ENCODE results near the gene TNFRSF19. TPM values are rescaled to one million over a fixed set of nuclear protein-coding genes. Genes with fewer than 3 reads are reported as not detected.

Gene TNFRSF19
- total RNA-seq, 1 experiment from 2014 or later: 0.24 TPM

GRCh38 chr13:23672616-23673015 lies 102.4 kb downstream of the TNFRSF19 start:
- H4K20me1 ChIP-seq (ENCODE audit: insufficient read depth): no peaks in the 10 kb centered on the region
- TF ChIP-seq EZH2 (IDR thresholded peaks at IDR 0.05; ENCODE audit: low read depth): no peak
- TF ChIP-seq, protein P1, sequence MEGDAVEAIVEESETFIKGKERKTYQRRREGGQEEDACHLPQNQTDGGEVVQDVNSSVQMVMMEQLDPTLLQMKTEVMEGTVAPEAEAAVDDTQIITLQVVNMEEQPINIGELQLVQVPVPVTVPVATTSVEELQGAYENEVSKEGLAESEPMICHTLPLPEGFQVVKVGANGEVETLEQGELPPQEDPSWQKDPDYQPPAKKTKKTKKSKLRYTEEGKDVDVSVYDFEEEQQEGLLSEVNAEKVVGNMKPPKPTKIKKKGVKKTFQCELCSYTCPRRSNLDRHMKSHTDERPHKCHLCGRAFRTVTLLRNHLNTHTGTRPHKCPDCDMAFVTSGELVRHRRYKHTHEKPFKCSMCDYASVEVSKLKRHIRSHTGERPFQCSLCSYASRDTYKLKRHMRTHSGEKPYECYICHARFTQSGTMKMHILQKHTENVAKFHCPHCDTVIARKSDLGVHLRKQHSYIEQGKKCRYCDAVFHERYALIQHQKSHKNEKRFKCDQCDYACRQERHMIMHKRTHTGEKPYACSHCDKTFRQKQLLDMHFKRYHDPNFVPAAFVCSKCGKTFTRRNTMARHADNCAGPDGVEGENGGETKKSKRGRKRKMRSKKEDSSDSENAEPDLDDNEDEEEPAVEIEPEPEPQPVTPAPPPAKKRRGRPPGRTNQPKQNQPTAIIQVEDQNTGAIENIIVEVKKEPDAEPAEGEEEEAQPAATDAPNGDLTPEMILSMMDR (conservative IDR thresholded peaks at IDR 0.05): no peak
- H3K27ac ChIP-seq: no peak overlapping the region
- no peaks in the 10 kb centered on the region for H3K79me2 ChIP-seq (ENCODE audit: low read depth)
- H3K4me3 ChIP-seq: no peak overlapping the region
- no peaks in the 10 kb centered on the region for H3K36me3 ChIP-seq (ENCODE audit: low read depth)
- peaks cover 12% of the 10 kb centered on the region; the same call in 1 of the 2 replicates for H3K4me1 ChIP-seq (replicated peaks; ENCODE audit: insufficient read depth)
- no peaks in the 10 kb centered on the region for H3K27me3 ChIP-seq (ENCODE audit: insufficient read depth, low read depth)
- no peaks in the 10 kb centered on the region for H3K9me2 ChIP-seq (ENCODE audit: insufficient read depth)
- H2AFZ ChIP-seq: no peak overlapping the region
- H3F3A ChIP-seq (ENCODE audit: insufficient read depth, low read depth): no peaks in the 10 kb centered on the region
- no peak for DNase-seq
- intact Hi-C loops (cut with micrococcal nuclease; ENCODE audit: unreplicated experiment): no loop called here
- no peak overlapping the region for H3K4me2 ChIP-seq
- ChIA-PET CTCF (no interaction called here), POLR2A (ENCODE audit: unreplicated experiment) (no interaction called here)
- no peaks in the 10 kb centered on the region for H3K9me3 ChIP-seq (ENCODE audit: insufficient read depth, low read depth)
- no TSS peak for BruUV-seq (replicated peaks)

GRCh38 chr13:23673354-23673753 lies 103.1 kb downstream of the TNFRSF19 start:
- no peak for DNase-seq
- H4K20me1 ChIP-seq (ENCODE audit: insufficient read depth): no peaks in the 10 kb centered on the region
- no peak for TF ChIP-seq EZH2 (IDR thresholded peaks at IDR 0.05; ENCODE audit: low read depth)
- TF ChIP-seq, protein P1 (conservative IDR thresholded peaks at IDR 0.05): no peak
- no peaks in the 10 kb centered on the region for H3K27me3 ChIP-seq (ENCODE audit: insufficient read depth, low read depth)
- H3K79me2 ChIP-seq (ENCODE audit: low read depth): no peaks in the 10 kb centered on the region
- H3K9me2 ChIP-seq (ENCODE audit: insufficient read depth): no peaks in the 10 kb centered on the region
- H3K4me1 ChIP-seq (replicated peaks; ENCODE audit: insufficient read depth): peaks cover 12% of the 10 kb centered on the region; the same call in 1 of the 2 replicates
- H2AFZ ChIP-seq: no peak overlapping the region
- ChIA-PET CTCF (no interaction called here), POLR2A (ENCODE audit: unreplicated experiment) (no interaction called here)
- no peak overlapping the region for H3K4me2 ChIP-seq
- H3K9me3 ChIP-seq (ENCODE audit: insufficient read depth, low read depth): no peaks in the 10 kb centered on the region
- H3K27ac ChIP-seq: no peak overlapping the region
- no peak overlapping the region for H3K4me3 ChIP-seq
- no peaks in the 10 kb centered on the region for H3K36me3 ChIP-seq (ENCODE audit: low read depth)
- intact Hi-C loops (cut with micrococcal nuclease; ENCODE audit: unreplicated experiment): no loop called here
- BruUV-seq (replicated peaks): no TSS peak
- H3F3A ChIP-seq (ENCODE audit: insufficient read depth, low read depth): no peaks in the 10 kb centered on the region

DNA sequence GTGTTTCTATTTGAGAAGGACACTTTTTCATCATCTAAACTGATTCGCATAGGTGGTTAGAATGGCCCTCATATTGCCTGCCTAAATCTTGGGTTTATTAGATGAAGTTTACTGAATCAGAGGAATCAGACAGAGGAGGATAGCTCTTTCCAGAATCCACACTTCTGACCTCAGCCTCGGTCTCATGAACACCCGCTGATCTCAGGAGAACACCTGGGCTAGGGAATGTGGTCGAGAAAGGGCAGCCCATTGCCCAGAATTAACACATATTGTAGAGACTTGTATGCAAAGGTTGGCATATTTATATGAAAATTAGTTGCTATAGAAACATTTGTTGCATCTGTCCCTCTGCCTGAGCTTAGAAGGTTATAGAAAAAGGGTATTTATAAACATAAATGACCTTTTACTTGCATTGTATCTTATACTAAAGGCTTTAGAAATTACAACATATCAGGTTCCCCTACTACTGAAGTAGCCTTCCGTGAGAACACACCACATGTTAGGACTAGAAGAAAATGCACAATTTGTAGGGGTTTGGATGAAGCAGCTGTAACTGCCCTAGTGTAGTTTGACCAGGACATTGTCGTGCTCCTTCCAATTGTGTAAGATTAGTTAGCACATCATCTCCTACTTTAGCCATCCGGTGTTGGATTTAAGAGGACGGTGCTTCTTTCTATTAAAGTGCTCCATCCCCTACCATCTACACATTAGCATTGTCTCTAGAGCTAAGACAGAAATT lies 103.8 kb downstream of the TNFRSF19 start:
- no peaks in the 10 kb centered on the region for H3K36me3 ChIP-seq (ENCODE audit: low read depth)
- H3K4me1 ChIP-seq (replicated peaks; ENCODE audit: insufficient read depth): peaks cover 12% of the 10 kb centered on the region; the same call in 1 of the 2 replicates
- no peaks in the 10 kb centered on the region for H3K79me2 ChIP-seq (ENCODE audit: low read depth)
- no peaks in the 10 kb centered on the region for H4K20me1 ChIP-seq (ENCODE audit: insufficient read depth)
- POLR2A ChIA-PET (ENCODE audit: unreplicated experiment): no interaction called here
- no TSS peak for BruUV-seq (replicated peaks)
- no peaks in the 10 kb centered on the region for H3K9me3 ChIP-seq (ENCODE audit: insufficient read depth, low read depth)
- H3K27ac ChIP-seq: no peak overlapping the region
- H3K4me3 ChIP-seq: no peak overlapping the region
- no peak overlapping the region for H3K4me2 ChIP-seq
- H3F3A ChIP-seq (ENCODE audit: insufficient read depth, low read depth): no peaks in the 10 kb centered on the region
- H2AFZ ChIP-seq: no peak overlapping the region
- intact Hi-C loops (cut with micrococcal nuclease; ENCODE audit: unreplicated experiment): no loop called here
- no peaks in the 10 kb centered on the region for H3K9me2 ChIP-seq (ENCODE audit: insufficient read depth)
- no peaks in the 10 kb centered on the region for H3K27me3 ChIP-seq (ENCODE audit: insufficient read depth, low read depth)
- DNase-seq: no peak
- TF ChIP-seq, protein P1 (conservative IDR thresholded peaks at IDR 0.05): no peak
- TF ChIP-seq EZH2 (IDR thresholded peaks at IDR 0.05; ENCODE audit: low read depth): no peak
- CTCF ChIA-PET: no interaction called here

Data from PC-9 (cell line).